Endothelial cell of umbilical vein (primary cell): ENCODE results near the gene SCAP. TPM values are rescaled to one million over a fixed set of nuclear protein-coding genes. Genes with fewer than 3 reads are reported as not detected.

ENCODE experiments used
- BruUV-seq: library from RNA; stranded (reverse); fragments of 400-500 nt; replicated peaks from 2 replicates; lab custom pipeline; 2021; lab: Mats Ljungman, UMichigan
- CTCF ChIA-PET: fragments of 300-600, 350-600 bp; sonication (Branson Sonifier 250); formaldehyde crosslinking; loops from one replicate; lab custom pipeline; 2021; ENCODE audit warnings: antibody characterized with exemption, inconsistent platforms; lab: Charles Lee
- POLR2A ChIA-PET: fragments of 300-600, 350-600 bp; sonication (Branson Sonifier 250); formaldehyde crosslinking; loops from one replicate; lab custom pipeline; 2021; ENCODE audit warnings: antibody characterized with exemption, inconsistent platforms; lab: Charles Lee
- DNase-seq: peaks from one replicate; pipeline ENCODE4 v3.0.0-alpha.2; 2011; ENCODE audit warnings: low read depth, low spot score
- FAIRE-seq: peaks from 2 replicates; lab custom pipeline; 2011; peaks lifted over from hg19 to GRCh38; lab: Jason Lieb, UNC
- H2AFZ ChIP-seq: 2 replicates; pipeline ENCODE4 v1.6.0; 2012; ENCODE audit warnings: low read depth, low read length, control low read depth, inconsistent platforms
- H3K27ac ChIP-seq: 2 replicates; pipeline ENCODE4 v1.5.1; 2011; ENCODE audit warnings: low read depth, mild to moderate bottlenecking, control low read depth, low read length, moderate library complexity; ENCODE audit not compliant: insufficient read depth
- H3K27me3 ChIP-seq, 2 experiments: 2 replicates each; pipeline versions ENCODE4 v1.6.0 to v1.6.1; 2011; ENCODE audit warnings: low read length in 2 of 2, mixed read lengths in 1 of 2; ENCODE audit not compliant: control insufficient read depth in 2 of 2, insufficient read depth in 2 of 2
- H3K36me3 ChIP-seq, 2 experiments: 2 replicates in 1 of 2; 3 replicates in 1 of 2; pipeline ENCODE4 v1.5.1; 2011; ENCODE audit warnings: low read length in 2 of 2, mild to moderate bottlenecking in 1 of 2, moderate library complexity in 1 of 2; ENCODE audit not compliant: control insufficient read depth in 2 of 2, insufficient read depth in 2 of 2; ENCODE audit errors: extremely low read depth in 1 of 2
- H3K4me1 ChIP-seq: 3 replicates; pipeline ENCODE4 v1.5.1; 2011; ENCODE audit warnings: mild to moderate bottlenecking, low read length; ENCODE audit not compliant: control insufficient read depth, insufficient read depth; ENCODE audit errors: extremely low read depth
- H3K4me2 ChIP-seq: 2 replicates; pipeline ENCODE4 v1.6.1; 2011; ENCODE audit warnings: low read length, control low read depth, mixed read lengths; ENCODE audit not compliant: insufficient read depth
- H3K4me3 ChIP-seq, 3 experiments: fragments of 200-600 bp in 1 of 3; sonication (generic), shearing (Covaris generic) in 1 of 3; replicated peaks in 1 of 3; 2 replicates each; pipeline ENCODE4 v1.5.1; 2011 to 2016; ENCODE audit warnings: control low read depth in 3 of 3, low read length in 3 of 3, mild to moderate bottlenecking in 2 of 3, inconsistent platforms in 1 of 3, low read depth in 1 of 3, moderate library complexity in 1 of 3; ENCODE audit not compliant: insufficient read depth in 1 of 3
- H3K79me2 ChIP-seq: 2 replicates; pipeline ENCODE4 v1.6.0; 2012; ENCODE audit warnings: low read length, inconsistent platforms; ENCODE audit not compliant: control insufficient read depth, insufficient read depth
- H3K9ac ChIP-seq: replicated peaks from 2 replicates; pipeline ENCODE3; 2011; ENCODE audit warnings: low read length, control low read depth; ENCODE audit not compliant: insufficient read depth; ENCODE audit errors: extremely low read depth
- H3K9me1 ChIP-seq: replicated peaks from 3 replicates; pipeline ENCODE4 v1.6.0; 2011; ENCODE audit warnings: mild to moderate bottlenecking, low read length; ENCODE audit not compliant: control insufficient read depth, insufficient read depth; ENCODE audit errors: extremely low read depth
- H3K9me3 ChIP-seq: replicated peaks from 2 replicates; pipeline ENCODE4 v1.5.1; 2012; ENCODE audit warnings: low read length, inconsistent platforms; ENCODE audit not compliant: control insufficient read depth, insufficient read depth
- H4K20me1 ChIP-seq: replicated peaks from 2 replicates; pipeline ENCODE3; 2011; ENCODE audit warnings: mild to moderate bottlenecking, low read length; ENCODE audit not compliant: control insufficient read depth, insufficient read depth; ENCODE audit errors: extremely low read depth
- EZH2 ChIP-seq: IDR thresholded peaks from 2 replicates; pipeline ENCODE4 v1.6.1; 2012; ENCODE audit warnings: borderline replicate concordance, low read depth, mild to moderate bottlenecking, moderate library complexity, low read length, inconsistent platforms; ENCODE audit not compliant: severe bottlenecking
- FOS ChIP-seq: IDR thresholded peaks from 2 replicates; pipeline ENCODE4 v1.6.1; 2011; ENCODE audit warnings: mild to moderate bottlenecking, low read length, moderate library complexity, borderline replicate concordance; ENCODE audit not compliant: insufficient read depth
- GATA2 ChIP-seq: IDR thresholded peaks from 2 replicates; pipeline ENCODE4 v1.7.0; 2011; ENCODE audit warnings: low read depth, mild to moderate bottlenecking, moderate library complexity, mixed read lengths, low read length; ENCODE audit not compliant: insufficient read length, insufficient read depth
- JUN ChIP-seq: IDR thresholded peaks from 2 replicates; pipeline ENCODE4 v1.6.1; 2011; ENCODE audit warnings: borderline replicate concordance, low read depth; ENCODE audit not compliant: insufficient read length, insufficient read depth
- MAX ChIP-seq: IDR thresholded peaks from 2 replicates; pipeline ENCODE4 v1.6.1; 2011; ENCODE audit not compliant: insufficient read depth, insufficient read length
- MYC ChIP-seq: IDR thresholded peaks from one replicate; pipeline ENCODE4 v1.6.1; 2011; ENCODE audit warnings: mild to moderate bottlenecking, low read depth, low read length
- POLR2A ChIP-seq: IDR thresholded peaks from 2 replicates; pipeline ENCODE4 v1.6.1; 2012; ENCODE audit warnings: low read depth, mild to moderate bottlenecking, control low read depth, low read length
- POLR2AphosphoS5 ChIP-seq: IDR thresholded peaks from 2 replicates; pipeline ENCODE4 v1.6.1; 2012; ENCODE audit warnings: low read depth, mild to moderate bottlenecking, control low read depth, low read length, moderate library complexity; ENCODE audit not compliant: insufficient read depth
- dilution Hi-C: fragments of 300-500 bp; cut with MboI; formaldehyde crosslinking; loops from one replicate; pipeline ENCODE4 v1.15.0; 2019; ENCODE audit warnings: low sequenced_read_pairs; ENCODE audit not compliant: extremely low pct_ligation_motif_present
- intact Hi-C: fragments of 100-400 bp; cut with micrococcal nuclease; formaldehyde crosslinking; loops from one replicate; pipeline ENCODE4 v1.10.0; 2022
- polyA plus RNA-seq, 4 experiments: library from polyadenylated mRNA; depleted of rRNA in 3 of 4; stranded (reverse) in 3 of 4; unstranded in 1 of 4; fragments of >200 nt; gene quantifications; 2 replicates each; pipeline versions ENCODE4 v1.2.1 to v1.2.3, GENCODE V29; 2011 to 2012; ENCODE audit warnings: missing spikeins in 1 of 4
- total RNA-seq: library from RNA; stranded (reverse); gene quantifications from 2 replicates; pipeline ENCODE4 v1.2.3, GENCODE V29; 2021
- TF ChIP-seq, protein P1 (sequence below), 2 donors: IDR thresholded peaks; 1 replicate in 1 of 2; 2 replicates in 1 of 2; pipeline ENCODE4 v1.5.1; 2011; ENCODE audit warnings: low read length in 2 of 2, mild to moderate bottlenecking in 2 of 2, moderate library complexity in 2 of 2, control low read depth in 1 of 2, inconsistent platforms in 1 of 2, low read depth in 1 of 2; ENCODE audit not compliant: insufficient read depth in 1 of 2; ENCODE audit errors: extremely low read depth in 1 of 2

The SCAP gene
- total and polyA plus RNA-seq, 2 donors (not counting 3 experiments of a cell fraction or from before 2014, with no cell fraction given) = 34.7 to 59.0 TPM

DNA sequence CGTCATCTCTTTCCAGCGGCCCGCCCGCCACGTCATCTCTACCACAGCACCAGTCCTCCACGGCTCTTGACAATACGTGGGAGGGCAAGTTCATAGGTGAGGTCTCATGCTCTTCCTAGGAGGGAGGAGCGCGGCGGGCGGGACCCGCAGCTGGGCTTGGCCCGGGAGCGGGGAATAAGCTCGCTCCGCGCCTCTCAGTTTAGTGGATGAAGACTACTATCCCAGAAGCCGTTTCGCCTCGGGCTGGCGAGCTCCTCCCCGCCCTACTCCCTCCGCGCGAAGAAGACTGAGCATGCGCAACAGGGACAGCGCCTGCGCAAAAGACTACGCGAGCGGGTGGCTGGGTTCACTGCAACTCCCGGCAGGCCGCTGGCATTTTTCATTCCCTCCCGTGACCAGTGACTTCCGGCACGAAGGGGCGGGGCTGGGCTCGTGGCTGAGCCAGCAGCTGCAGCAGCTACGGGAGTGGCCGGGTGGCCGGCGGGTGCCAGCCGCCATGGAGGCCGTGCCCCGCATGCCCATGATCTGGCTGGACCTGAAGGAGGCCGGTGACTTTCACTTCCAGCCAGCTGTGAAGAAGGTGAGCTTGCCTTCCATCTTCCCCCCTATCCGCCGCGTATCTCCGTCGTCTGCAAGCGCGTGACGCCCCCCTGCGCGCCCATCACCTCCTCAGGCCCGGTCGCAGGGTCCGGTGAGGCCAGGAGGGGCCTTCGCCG lies 95.0 kb downstream of the SCAP start, which contains the start of gene PTPN23:
Gene PTPN23, plus strand, starts transcription at position 421 of the 716 bp plus-strand sequence. Its CDS starts 76 bp downstream, at position 497.
- H3K4me3 ChIP-seq = peak within 1 kb of the TSS; percentile 63 to 81 (median 67)
- intact Hi-C loops (loop anchor here (1.0 to 5.0 kb wide), 5 partner anchors 14 to 401 kb away; partner anchors contain the start of genes KIF9, KLHL18, NBEAL2 and SETD2), dilution Hi-C loops (no loop called here)
- no peaks in the 10 kb centered on the region for H3K9me3 ChIP-seq
- peaks cover 13% of the 10 kb centered on the region for H3K4me1 ChIP-seq
- TF ChIP-seq POLR2AphosphoS5 = peak; percentile 89
- peak; percentile 68 for TF ChIP-seq MYC
- no peak for TF ChIP-seq FOS
- peak; percentile 88 for TF ChIP-seq MAX
- TF ChIP-seq GATA2 = no peak
- TF ChIP-seq JUN = no peak
- TF ChIP-seq, protein P1, sequence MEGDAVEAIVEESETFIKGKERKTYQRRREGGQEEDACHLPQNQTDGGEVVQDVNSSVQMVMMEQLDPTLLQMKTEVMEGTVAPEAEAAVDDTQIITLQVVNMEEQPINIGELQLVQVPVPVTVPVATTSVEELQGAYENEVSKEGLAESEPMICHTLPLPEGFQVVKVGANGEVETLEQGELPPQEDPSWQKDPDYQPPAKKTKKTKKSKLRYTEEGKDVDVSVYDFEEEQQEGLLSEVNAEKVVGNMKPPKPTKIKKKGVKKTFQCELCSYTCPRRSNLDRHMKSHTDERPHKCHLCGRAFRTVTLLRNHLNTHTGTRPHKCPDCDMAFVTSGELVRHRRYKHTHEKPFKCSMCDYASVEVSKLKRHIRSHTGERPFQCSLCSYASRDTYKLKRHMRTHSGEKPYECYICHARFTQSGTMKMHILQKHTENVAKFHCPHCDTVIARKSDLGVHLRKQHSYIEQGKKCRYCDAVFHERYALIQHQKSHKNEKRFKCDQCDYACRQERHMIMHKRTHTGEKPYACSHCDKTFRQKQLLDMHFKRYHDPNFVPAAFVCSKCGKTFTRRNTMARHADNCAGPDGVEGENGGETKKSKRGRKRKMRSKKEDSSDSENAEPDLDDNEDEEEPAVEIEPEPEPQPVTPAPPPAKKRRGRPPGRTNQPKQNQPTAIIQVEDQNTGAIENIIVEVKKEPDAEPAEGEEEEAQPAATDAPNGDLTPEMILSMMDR (IDR thresholded peaks at IDR 0.05; ENCODE audit: extremely low read depth in 1 of 2, insufficient read depth in 1 of 2, low read depth in 1 of 2, low read length in 2 of 2) = no peak
- peak; percentile 96 for TF ChIP-seq POLR2A
- no peak for TF ChIP-seq EZH2
- no peaks in the 10 kb centered on the region for H3K9me1 ChIP-seq
- H4K20me1 ChIP-seq = peaks cover under 1% of the 10 kb centered on the region
- DNase-seq (peak; percentile 100), FAIRE-seq (peak; percentile 97)
- peak within 1 kb of the TSS; percentile 92 for H3K9ac ChIP-seq
- peaks cover 43% of the 10 kb centered on the region for H3K79me2 ChIP-seq
- H2AFZ ChIP-seq = peak within 1 kb of the TSS; percentile 43
- H3K4me2 ChIP-seq = peak within 1 kb of the TSS; percentile 83
- BruUV-seq = TSS peak; percentile 59
- H3K27me3 ChIP-seq = no peaks in the 10 kb centered on the region
- H3K27ac ChIP-seq = peak within 1 kb of the TSS; percentile 79
- POLR2A ChIA-PET = interaction anchor here (0.6 to 1.9 kb wide), 6 partner anchors 9 to 499 kb away, joined by 3 to 13 read pairs (median 4); no protein-coding TSS in a partner anchor
- CTCF ChIA-PET = interaction anchor here (0.7 to 1.1 kb wide), 6 partner anchors 9 to 217 kb away, joined by 3 to 5 read pairs (median 4); partner anchors contain the start of gene SETD2
- no peaks in the 10 kb centered on the region for H3K36me3 ChIP-seq
